Peyer's patch (tissue), 4 donors: ENCODE results near the gene RASA3. TPM values are rescaled to one million over a fixed set of nuclear protein-coding genes. Genes with fewer than 3 reads are reported as not detected.
"Not testable (repeated sequence)": the region's sequence is repeated elsewhere in the genome, so short reads cannot be mapped to it uniquely, and the experiment has no call there.

Experiments
- DNase-seq, 3 donors: peaks; one replicate each; pipeline ENCODE4 v3.0.0-alpha.2; 2017 to 2019
- H3K27ac ChIP-seq, 4 donors: fragments of 200-600 bp; sonication (generic); one replicate each; pipeline ENCODE4 v1.5.1; 2016 to 2019
- H3K27me3 ChIP-seq, 2 donors: fragments of 200-600 bp; sonication (generic); one replicate each; pipeline ENCODE4 v1.5.1; 2019
- H3K36me3 ChIP-seq, 3 donors: fragments of 200-600 bp; sonication (generic); one replicate each; pipeline ENCODE4 v1.5.1; 2016 to 2019
- H3K4me1 ChIP-seq, 4 donors: fragments of 200-600 bp; sonication (generic); one replicate each; pipeline ENCODE4 v1.5.1; 2016 to 2019
- H3K4me3 ChIP-seq, 4 donors: fragments of 200-600 bp; sonication (generic); 1 replicate in 3 of 4; 2 replicates in 1 of 4; pipeline ENCODE4 v1.5.1; 2016 to 2019; ENCODE audit warnings: mild to moderate bottlenecking in 1 of 4
- H3K9me3 ChIP-seq, 4 donors: fragments of 200-600 bp; sonication (generic); one replicate each; pipeline ENCODE4 v1.5.1; 2016 to 2019; ENCODE audit warnings: mild to moderate bottlenecking in 1 of 4
- CTCF ChIP-seq, 6 experiments: fragments of 450-650 bp in 4 of 6; fragments of 200-600 bp in 2 of 6; sonication (generic) in 1 of 6; IDR thresholded peaks; one replicate each; pipeline ENCODE4 v1.5.1; 2017 to 2019; ENCODE audit warnings: antibody characterized with exemption in 6 of 6, mild to moderate bottlenecking in 3 of 6, moderate library complexity in 1 of 6
- POLR2A ChIP-seq, 2 donors: fragments of 450-650 bp; IDR thresholded peaks; one replicate each; pipeline ENCODE4 v1.5.1; 2017; ENCODE audit warnings: antibody characterized with exemption in 2 of 2, mild to moderate bottlenecking in 2 of 2, moderate library complexity in 2 of 2
- total RNA-seq, 4 donors: library from RNA; depleted of rRNA; stranded (reverse); fragments of >200 nt; gene quantifications; one replicate each; pipeline ENCODE4 v1.1.0, GENCODE V29; 2016

RASA3 gene
- 10 to 100 TPM in 1 of 4 donors, 1 to 10 TPM in 3; 3.5 to 41.3 (median 6.9) TPM for total RNA-seq

- H3K9me3 ChIP-seq: no peaks in the 10 kb centered on the region
- H3K4me1 ChIP-seq: peaks cover 3 to 40% (median 26%) of the 10 kb centered on the region in 4 donors
- H3K4me3 ChIP-seq: peak within 1 kb of the TSS; percentile 64 to 90 (median 78)
- H3K27ac ChIP-seq: peak within 1 kb of the TSS; percentile 79 to 89 (median 88)
- no peak for TF ChIP-seq CTCF (IDR thresholded peaks at IDR 0.05)
- H3K27me3 ChIP-seq: no peaks in the 10 kb centered on the region
- no peaks in the 10 kb centered on the region for H3K36me3 ChIP-seq
- DNase-seq: peak; percentile 75 to 89 (median 75)
Measured at GRCh38 chr13:114132419-114133121, at the start of gene RASA3. TSS of gene RASA3 (minus strand) at chr13:114132623. CDS start at chr13:114132489, 134 bp downstream.

GRCh38 chr13:114179087-114179658, 46.8 kb upstream of the RASA3 start, which contains the start of gene CFAP97D2:
TSS of gene CFAP97D2 (plus strand) at chr13:114179257. CDS start at chr13:114179331, 74 bp downstream.
- Histone ChIP-seq H3K9me3 (no peaks in the 10 kb centered on the region), H3K4me1 (no peaks in the 10 kb centered on the region), H3K4me3 (no peak within 1 kb of the TSS), H3K27me3 (no peaks in the 10 kb centered on the region), H3K36me3 (no peaks in the 10 kb centered on the region), H3K27ac (no peak within 1 kb of the TSS)
- no peak for TF ChIP-seq CTCF (IDR thresholded peaks at IDR 0.05)
- TF ChIP-seq POLR2A (IDR thresholded peaks at IDR 0.05): no peak
- no peak for DNase-seq

GRCh38 chr13:114177245-114178010, 45.0 kb upstream of the RASA3 start:
- H3K27ac ChIP-seq: no peak overlapping the region
- no peaks in the 10 kb centered on the region for H3K36me3 ChIP-seq
- H3K4me1 ChIP-seq: no peaks in the 10 kb centered on the region
- TF ChIP-seq POLR2A (IDR thresholded peaks at IDR 0.05) (no peak), CTCF (IDR thresholded peaks at IDR 0.05) (no peak)
- H3K9me3 ChIP-seq: no peaks in the 10 kb centered on the region
- H3K4me3 ChIP-seq: no peak overlapping the region
- no peaks in the 10 kb centered on the region for H3K27me3 ChIP-seq
- DNase-seq: no peak

- H3K27me3 ChIP-seq, H3K4me3 ChIP-seq, H3K27ac ChIP-seq, H3K9me3 ChIP-seq, DNase-seq, H3K36me3 ChIP-seq, H3K4me1 ChIP-seq: not testable (repeated sequence)
Measured at GRCh38 chr13:114176359-114176902, 44.0 kb upstream of the RASA3 start.

GRCh38 chr13:114174529-114174961, 42.1 kb upstream of the RASA3 start:
- Histone ChIP-seq H3K4me3 (no peak overlapping the region), H3K4me1 (no peaks in the 10 kb centered on the region), H3K9me3 (no peaks in the 10 kb centered on the region), H3K27me3 (no peaks in the 10 kb centered on the region), H3K36me3 (no peaks in the 10 kb centered on the region), H3K27ac (no peak overlapping the region)
- no peak for DNase-seq
- no peak for TF ChIP-seq POLR2A (IDR thresholded peaks at IDR 0.05)
- TF ChIP-seq CTCF (IDR thresholded peaks at IDR 0.05): no peak
